ENCODE results near the gene ZDHHC5.

Gene ZDHHC5

GRCh38 chr11:57635246-57635645 lies 32.7 kb upstream of the ZDHHC5 start:
- Histone ChIP-seq H3K9ac (ENCODE audit: low read length) (no peak overlapping the region), H3K4me1 (ENCODE audit: insufficient read depth, low read length) (peaks cover 19% of the 10 kb centered on the region)

GRCh38 chr11:57637626-57638004 lies 30.3 kb upstream of the ZDHHC5 start:
- H3K27ac ChIP-seq (ENCODE audit: low read depth, low read length): peak overlapping the region; percentile 86
- peak overlapping the region; percentile 84 to 90 for H3K4me3 ChIP-seq (ENCODE audit: low read depth in 1 of 2, low read length in 2 of 2)
- no peaks in the 10 kb centered on the region for H3K27me3 ChIP-seq (ENCODE audit: control insufficient read depth in 1 of 2, insufficient read depth in 2 of 2, low read length in 2 of 2)
- H3K4me1 ChIP-seq (ENCODE audit: insufficient read depth, low read length): peaks cover 33% of the 10 kb centered on the region
- no peak overlapping the region for H3K9ac ChIP-seq (ENCODE audit: low read length)
- H3K36me3 ChIP-seq (ENCODE audit: insufficient read depth, low read length): no peaks in the 10 kb centered on the region
- no peaks in the 10 kb centered on the region for H3K9me3 ChIP-seq (ENCODE audit: low read length)

More at GRCh38 chr11:57635246-57635645, 32.7 kb upstream of the ZDHHC5 start:
- Histone ChIP-seq H3K27ac (ENCODE audit: low read depth, low read length) (no peak overlapping the region), H3K36me3 (ENCODE audit: insufficient read depth, low read length) (no peaks in the 10 kb centered on the region), H3K4me3 (ENCODE audit: low read depth in 1 of 2, low read length in 2 of 2) (no peak overlapping the region), H3K9me3 (ENCODE audit: low read length) (no peaks in the 10 kb centered on the region), H3K27me3 (ENCODE audit: control insufficient read depth in 1 of 2, insufficient read depth in 2 of 2, low read length in 2 of 2) (no peaks in the 10 kb centered on the region)

DNA sequence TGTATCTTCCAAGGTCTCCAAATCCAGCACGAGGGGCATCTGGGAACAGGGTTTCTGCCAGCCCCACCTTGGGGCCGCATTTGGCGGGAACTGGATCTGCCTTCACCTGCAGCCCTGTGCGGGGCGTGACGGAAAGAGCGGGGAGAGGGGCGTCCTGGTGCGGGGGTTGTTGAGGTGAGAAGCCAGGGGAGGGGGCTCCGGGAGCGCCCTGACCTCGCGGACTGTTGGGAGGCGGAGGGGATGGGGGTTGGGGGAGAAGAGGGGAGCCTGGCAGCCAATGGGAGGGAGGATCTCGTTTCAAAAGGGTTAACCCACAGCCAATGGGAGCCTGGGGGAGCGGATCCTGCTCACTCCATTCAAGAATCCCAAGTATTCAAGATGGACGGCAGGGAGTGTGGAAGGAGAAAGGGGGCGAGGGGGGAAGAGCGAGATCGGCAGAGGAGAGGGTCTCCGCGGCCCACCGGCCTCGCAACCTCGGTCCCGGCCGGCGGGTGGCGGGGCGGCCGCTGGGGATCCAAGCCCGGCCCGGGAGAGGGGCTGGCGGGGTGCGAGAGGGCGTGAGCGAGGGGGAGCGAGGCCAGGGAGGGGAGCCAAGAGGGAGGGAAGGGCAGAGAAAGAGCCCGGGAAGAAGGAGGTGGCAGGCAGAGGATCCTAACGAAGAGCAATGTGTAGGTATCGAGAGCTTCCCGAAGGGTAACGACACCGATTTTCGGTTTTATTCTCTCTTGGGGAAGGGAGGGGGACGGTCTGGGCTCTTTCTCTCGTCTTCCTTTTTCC lies 29.7 kb upstream of the ZDHHC5 start:
- H3K36me3 ChIP-seq (ENCODE audit: insufficient read depth, low read length): no peaks in the 10 kb centered on the region
- no peaks in the 10 kb centered on the region for H3K27me3 ChIP-seq (ENCODE audit: control insufficient read depth in 1 of 2, insufficient read depth in 2 of 2, low read length in 2 of 2)
- H3K4me1 ChIP-seq (ENCODE audit: insufficient read depth, low read length): peaks cover 33% of the 10 kb centered on the region
- no peaks in the 10 kb centered on the region for H3K9me3 ChIP-seq (ENCODE audit: low read length)
- peak overlapping the region; percentile 67 for H3K9ac ChIP-seq (ENCODE audit: low read length)
- peak overlapping the region; percentile 86 for H3K27ac ChIP-seq (ENCODE audit: low read depth, low read length)
- H3K4me3 ChIP-seq (ENCODE audit: low read depth in 1 of 2, low read length in 2 of 2): peak overlapping the region; percentile 84 to 90

DNA sequence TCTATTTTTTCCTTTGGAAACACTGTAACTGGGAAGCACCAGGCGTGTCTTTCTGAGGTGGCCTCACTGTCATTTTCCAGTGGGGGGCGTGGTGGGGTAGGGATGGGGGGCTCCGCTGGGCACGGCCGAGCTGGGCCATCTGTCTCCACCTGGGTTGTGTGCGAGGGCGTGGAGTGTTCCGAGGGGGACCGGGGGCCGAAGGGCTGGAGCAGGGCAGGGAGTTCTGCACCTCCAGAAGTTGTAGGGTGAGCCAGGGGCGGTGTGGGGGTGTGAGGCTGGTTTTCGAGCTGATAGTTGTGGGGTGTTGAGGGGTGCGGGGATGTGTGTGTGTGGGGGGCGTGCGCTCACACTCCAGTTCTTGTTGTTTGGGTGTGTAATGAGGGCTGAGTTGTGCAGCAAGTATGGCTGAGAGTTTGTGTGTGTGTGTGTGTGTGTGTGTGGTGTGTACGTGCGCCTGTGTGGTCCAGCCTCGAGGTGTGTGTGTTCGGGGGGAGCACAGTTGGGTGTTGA lies 29.0 kb upstream of the ZDHHC5 start:
- H3K4me1 ChIP-seq (ENCODE audit: insufficient read depth, low read length): peaks cover 33% of the 10 kb centered on the region
- peak overlapping the region; percentile 86 for H3K27ac ChIP-seq (ENCODE audit: low read depth, low read length)
- no peaks in the 10 kb centered on the region for H3K36me3 ChIP-seq (ENCODE audit: insufficient read depth, low read length)

DNA sequence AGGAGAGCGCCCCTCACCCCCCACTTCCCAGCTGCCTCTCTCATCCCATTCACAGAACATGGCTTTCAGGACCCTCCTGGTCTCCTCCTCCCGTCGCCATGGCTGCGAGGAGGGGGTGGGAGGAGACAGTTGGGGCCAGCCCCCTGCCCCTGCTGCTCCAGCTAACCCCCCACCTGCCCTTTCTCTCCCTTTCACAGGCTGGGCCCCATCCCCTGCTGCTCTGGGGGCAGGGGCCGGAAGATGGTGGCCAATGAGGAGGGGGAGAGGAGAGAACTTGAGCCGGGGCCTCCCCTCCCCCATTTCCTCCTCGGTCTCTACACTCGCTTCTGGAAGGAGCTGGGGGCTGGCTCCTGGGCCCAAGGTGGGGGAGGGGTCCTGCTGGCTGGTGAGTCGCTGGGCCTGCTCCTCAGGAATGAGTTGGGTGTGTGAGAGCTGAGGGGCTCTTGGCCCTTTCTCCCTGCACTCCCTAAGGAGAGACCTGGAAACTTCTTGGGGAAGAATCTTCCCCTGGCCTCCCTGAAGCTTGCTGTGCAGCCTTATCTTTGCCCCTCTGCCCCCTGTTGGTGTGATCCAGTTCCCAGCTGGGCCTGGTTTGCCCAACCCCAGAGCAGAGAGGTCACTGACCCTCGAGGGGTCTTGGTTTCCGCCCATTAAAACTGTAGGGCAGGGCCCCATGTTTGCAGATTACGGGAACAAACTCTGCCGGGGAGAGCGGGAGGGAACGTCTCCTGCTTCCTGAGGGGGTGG lies 28.4 kb upstream of the ZDHHC5 start:
- H3K36me3 ChIP-seq (ENCODE audit: insufficient read depth, low read length): no peaks in the 10 kb centered on the region
- H3K27me3 ChIP-seq (ENCODE audit: control insufficient read depth in 1 of 2, insufficient read depth in 2 of 2, low read length in 2 of 2): no peaks in the 10 kb centered on the region
- H3K27ac ChIP-seq (ENCODE audit: low read depth, low read length): peak overlapping the region; percentile 86
- H3K4me1 ChIP-seq (ENCODE audit: insufficient read depth, low read length): peaks cover 34% of the 10 kb centered on the region
- no peaks in the 10 kb centered on the region for H3K9me3 ChIP-seq (ENCODE audit: low read length)
- H3K9ac ChIP-seq (ENCODE audit: low read length): no peak overlapping the region
- peak overlapping the region; percentile 84 to 90 for H3K4me3 ChIP-seq (ENCODE audit: low read depth in 1 of 2, low read length in 2 of 2)

More for the DNA sequence above, 29.0 kb upstream of the ZDHHC5 start:
- peak overlapping the region; percentile 84 to 90 for H3K4me3 ChIP-seq (ENCODE audit: low read depth in 1 of 2, low read length in 2 of 2)
- H3K9ac ChIP-seq (ENCODE audit: low read length): peak overlapping the region; percentile 67
- H3K27me3 ChIP-seq (ENCODE audit: control insufficient read depth in 1 of 2, insufficient read depth in 2 of 2, low read length in 2 of 2): no peaks in the 10 kb centered on the region
- H3K9me3 ChIP-seq (ENCODE audit: low read length): no peaks in the 10 kb centered on the region

DNA sequence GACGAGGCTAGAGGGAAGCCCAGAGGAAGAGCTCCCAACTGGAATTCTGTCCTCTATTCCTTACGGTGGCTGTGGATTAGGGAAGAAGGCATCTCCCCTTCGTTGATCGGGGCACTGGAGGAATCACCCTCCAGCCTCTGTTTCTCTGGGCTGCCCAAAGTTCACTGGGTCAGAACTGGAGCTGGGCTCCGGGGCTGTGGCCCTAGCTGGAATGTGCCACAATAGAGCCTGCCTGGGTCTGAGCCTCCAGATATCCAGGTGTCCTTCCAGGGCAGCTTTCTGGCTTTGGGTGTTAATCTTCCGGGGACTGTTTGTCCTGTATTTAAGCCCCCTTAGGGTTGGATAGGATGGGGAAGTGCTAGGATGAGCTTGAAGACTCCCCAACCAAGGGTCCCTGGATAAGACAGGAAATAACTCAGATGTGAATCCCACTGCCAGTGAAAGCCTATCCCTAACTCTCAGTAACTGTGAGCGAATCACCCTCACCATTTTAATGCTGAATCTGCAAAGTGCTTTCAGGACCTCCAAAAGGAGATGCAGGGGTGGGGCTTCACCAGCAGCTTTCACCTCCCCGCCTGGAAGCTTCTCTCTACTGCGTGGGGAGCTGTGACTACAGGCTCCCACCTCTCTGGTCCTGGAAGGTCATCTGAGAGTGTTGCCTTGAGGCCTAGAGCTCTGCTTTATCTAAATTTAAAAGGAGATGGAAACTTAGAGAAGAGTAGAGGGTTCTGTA lies 27.7 kb upstream of the ZDHHC5 start:
- H3K36me3 ChIP-seq (ENCODE audit: insufficient read depth, low read length): no peaks in the 10 kb centered on the region
- peaks cover 42% of the 10 kb centered on the region for H3K4me1 ChIP-seq (ENCODE audit: insufficient read depth, low read length)
- H3K4me3 ChIP-seq (ENCODE audit: low read depth in 1 of 2, low read length in 2 of 2): peak overlapping the region in 1 of 2 donors; percentile 84
- no peak overlapping the region for H3K9ac ChIP-seq (ENCODE audit: low read length)
- H3K27ac ChIP-seq (ENCODE audit: low read depth, low read length): no peak overlapping the region
- no peaks in the 10 kb centered on the region for H3K9me3 ChIP-seq (ENCODE audit: low read length)
- no peaks in the 10 kb centered on the region for H3K27me3 ChIP-seq (ENCODE audit: control insufficient read depth in 1 of 2, insufficient read depth in 2 of 2, low read length in 2 of 2)

- H3K9me3 ChIP-seq (ENCODE audit: low read length): no peaks in the 10 kb centered on the region
- peaks cover 2 to 8% of the 10 kb centered on the region in 2 donors for H3K27me3 ChIP-seq (ENCODE audit: control insufficient read depth in 1 of 2, insufficient read depth in 2 of 2, low read length in 2 of 2)
- no peaks in the 10 kb centered on the region for H3K36me3 ChIP-seq (ENCODE audit: insufficient read depth, low read length)
- no peak overlapping the region for H3K4me3 ChIP-seq (ENCODE audit: low read depth in 1 of 2, low read length in 2 of 2)
- no peak overlapping the region for H3K9ac ChIP-seq (ENCODE audit: low read length)
- peaks cover 51% of the 10 kb centered on the region for H3K4me1 ChIP-seq (ENCODE audit: insufficient read depth, low read length)
- no peak overlapping the region for H3K27ac ChIP-seq (ENCODE audit: low read depth, low read length)
Observed at GRCh38 chr11:57641011-57641807, 26.7 kb upstream of the ZDHHC5 start.

- Histone ChIP-seq H3K36me3 (ENCODE audit: insufficient read depth, low read length) (no peaks in the 10 kb centered on the region), H3K9ac (ENCODE audit: low read length) (no peak overlapping the region), H3K4me3 (ENCODE audit: low read depth in 1 of 2, low read length in 2 of 2) (no peak overlapping the region), H3K9me3 (ENCODE audit: low read length) (no peaks in the 10 kb centered on the region), H3K27me3 (ENCODE audit: control insufficient read depth in 1 of 2, insufficient read depth in 2 of 2, low read length in 2 of 2) (peaks cover 28 to 34% of the 10 kb centered on the region in 2 donors), H3K4me1 (ENCODE audit: insufficient read depth, low read length) (peaks cover 61% of the 10 kb centered on the region), H3K27ac (ENCODE audit: low read depth, low read length) (no peak overlapping the region)
Observed at GRCh38 chr11:57643802-57644201, 24.1 kb upstream of the ZDHHC5 start.

DNA sequence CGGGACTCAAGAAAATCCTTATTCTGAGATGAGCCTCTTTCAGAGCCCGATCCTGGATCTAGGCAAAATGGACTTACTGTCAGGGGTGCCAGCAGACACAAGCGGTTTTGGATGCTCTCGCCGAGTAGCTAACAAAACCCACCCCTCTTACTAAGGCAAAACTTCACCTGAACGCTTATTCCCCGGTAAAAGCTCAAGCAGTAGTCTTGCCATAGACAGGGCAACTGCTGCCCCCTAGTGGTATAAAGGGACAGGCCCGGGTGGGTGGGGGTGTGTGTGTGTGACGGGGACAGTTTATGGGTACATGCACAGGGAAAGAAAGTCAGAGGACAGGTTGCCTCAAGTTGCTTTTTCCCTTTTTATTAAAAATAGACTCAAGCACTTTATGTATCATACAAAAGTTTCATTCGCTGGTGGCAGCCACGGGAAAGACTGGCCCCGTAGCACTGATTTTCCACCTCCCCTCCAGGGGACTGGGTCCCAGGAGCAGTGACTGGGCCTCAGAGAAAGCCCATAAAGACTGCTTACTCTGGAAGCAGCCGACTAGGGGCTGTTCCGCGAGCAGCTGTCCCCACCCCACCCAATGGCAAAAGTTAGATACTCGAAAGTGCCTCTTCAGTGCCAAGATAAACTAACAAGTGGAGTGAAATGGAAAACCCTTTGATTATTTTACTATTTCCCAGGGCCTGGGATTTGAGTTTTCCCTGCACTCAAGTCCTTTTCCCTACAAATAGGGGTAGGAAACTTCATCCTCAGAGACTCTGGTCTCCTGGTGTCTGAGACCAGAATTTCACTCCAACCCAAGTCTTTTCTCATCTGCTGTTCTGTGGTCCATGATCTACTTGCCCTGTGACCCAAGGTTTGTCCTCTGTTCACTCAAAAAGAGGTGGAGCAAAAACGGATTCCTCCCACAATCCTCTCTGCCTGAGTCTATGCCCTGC lies 22.9 kb upstream of the ZDHHC5 start:
- no peak overlapping the region for H3K4me3 ChIP-seq (ENCODE audit: low read depth in 1 of 2, low read length in 2 of 2)
- no peak overlapping the region for H3K9ac ChIP-seq (ENCODE audit: low read length)
- H3K4me1 ChIP-seq (ENCODE audit: insufficient read depth, low read length): peaks cover 51% of the 10 kb centered on the region
- peaks cover 36 to 41% of the 10 kb centered on the region in 2 donors for H3K27me3 ChIP-seq (ENCODE audit: control insufficient read depth in 1 of 2, insufficient read depth in 2 of 2, low read length in 2 of 2)
- H3K27ac ChIP-seq (ENCODE audit: low read depth, low read length): peak overlapping the region; percentile 26
- no peaks in the 10 kb centered on the region for H3K36me3 ChIP-seq (ENCODE audit: insufficient read depth, low read length)
- H3K9me3 ChIP-seq (ENCODE audit: low read length): no peaks in the 10 kb centered on the region

DNA sequence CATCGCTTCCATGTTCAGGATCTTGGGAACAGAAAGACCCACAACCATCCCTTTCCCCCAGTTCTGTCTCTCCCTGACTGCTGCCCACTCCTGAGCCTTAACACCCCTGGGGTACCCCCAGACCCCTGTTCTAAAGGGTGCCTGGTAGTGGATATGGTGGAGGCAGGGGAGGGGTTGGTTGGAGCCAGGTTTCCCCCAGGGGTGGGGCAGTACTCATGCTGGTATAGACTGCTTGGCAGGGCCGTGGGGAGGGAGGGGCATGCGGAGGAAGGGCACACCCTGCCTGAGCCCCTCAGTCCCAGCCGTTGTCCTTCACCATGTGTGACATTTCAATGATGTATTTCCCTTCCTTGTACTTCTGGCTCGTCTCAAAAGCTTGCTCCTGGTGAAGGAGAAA lies 22.2 kb upstream of the ZDHHC5 start:
- Histone ChIP-seq H3K4me3 (ENCODE audit: low read depth in 1 of 2, low read length in 2 of 2) (no peak overlapping the region), H3K4me1 (ENCODE audit: insufficient read depth, low read length) (peaks cover 47% of the 10 kb centered on the region), H3K9ac (ENCODE audit: low read length) (no peak overlapping the region), H3K36me3 (ENCODE audit: insufficient read depth, low read length) (no peaks in the 10 kb centered on the region), H3K27ac (ENCODE audit: low read depth, low read length) (no peak overlapping the region), H3K27me3 (ENCODE audit: control insufficient read depth in 1 of 2, insufficient read depth in 2 of 2, low read length in 2 of 2) (peaks cover 41 to 43% of the 10 kb centered on the region in 2 donors), H3K9me3 (ENCODE audit: low read length) (no peaks in the 10 kb centered on the region)

Measured in muscle layer of colon (tissue), 2 donors.